GM18511 (cell line): ENCODE data around the gene ANKRD7.
"Not testable (repeated sequence)": the region's sequence is repeated elsewhere in the genome, so short reads cannot be mapped to it uniquely, and the experiment has no call there.

Source experiments
- ATAC-seq: cut with Tn5 transposase; IDR thresholded peaks from one replicate; pipeline ENCODE4 v1.9.1; 2021; ENCODE audit warnings: mild to moderate bottlenecking, moderate library complexity; ENCODE audit not compliant: unreplicated experiment

ANKRD7 gene

GRCh38 chr7:118232837-118233236 lies 8.3 kb downstream of the ANKRD7 start:
- ATAC-seq = no peak

- no peak for ATAC-seq
These were observed 9.3 kb downstream of the ANKRD7 start for GRCh38 chr7:118233799-118234198.

GRCh38 chr7:118239014-118239413 lies 14.5 kb downstream of the ANKRD7 start:
- ATAC-seq = no peak

GRCh38 chr7:118240320-118240719 lies 15.8 kb downstream of the ANKRD7 start:
- not testable (repeated sequence) for ATAC-seq

GRCh38 chr7:118243695-118244094 lies 19.2 kb downstream of the ANKRD7 start:
- ATAC-seq = no peak

- peak; percentile 76 for ATAC-seq
These were observed 20.9 kb downstream of the ANKRD7 start for GRCh38 chr7:118245267-118246040.

GRCh38 chr7:118250860-118251494 lies 26.5 kb downstream of the ANKRD7 start:
- ATAC-seq = no peak

- ATAC-seq = peak; percentile 70
These were observed 27.6 kb downstream of the ANKRD7 start for GRCh38 chr7:118252087-118252486.

GRCh38 chr7:118259115-118259514 lies 34.6 kb downstream of the ANKRD7 start:
- ATAC-seq = no peak

GRCh38 chr7:118264836-118265235 lies 40.3 kb downstream of the ANKRD7 start:
- no peak for ATAC-seq

GRCh38 chr7:118280319-118281012 lies 56.0 kb downstream of the ANKRD7 start:
- no peak for ATAC-seq

GRCh38 chr7:118281196-118281595 lies 56.7 kb downstream of the ANKRD7 start:
- ATAC-seq = no peak

GRCh38 chr7:118285358-118285757 lies 60.9 kb downstream of the ANKRD7 start:
- no peak for ATAC-seq

GRCh38 chr7:118286131-118286530 lies 61.6 kb downstream of the ANKRD7 start:
- no peak for ATAC-seq

GRCh38 chr7:118288098-118288497 lies 63.6 kb downstream of the ANKRD7 start:
- peak; percentile 93 for ATAC-seq

- no peak for ATAC-seq
These were observed 65.0 kb downstream of the ANKRD7 start for GRCh38 chr7:118289476-118289875.
